Activated T-cell treated with anti-CD3 and anti-CD28 coated beads, Interleukin-2, amount 50 U/mL, for 72 hours (primary cell): ENCODE results near the gene MFSD11. TPM values are rescaled to one million over a fixed set of nuclear protein-coding genes. Genes with fewer than 3 reads are reported as not detected.
"Not testable (repeated sequence)": the region's sequence is repeated elsewhere in the genome, so short reads cannot be mapped to it uniquely, and the experiment has no call there.

ENCODE experiments used
- ATAC-seq, 2 donors: fragments of 150-1000 bp; cut with Tn5 transposase; replicated peaks in 1 of 2; 2 replicates each; pipeline ENCODE4 v1.10.0; 2021; ENCODE audit warnings: moderate library complexity in 2 of 2, mild to moderate bottlenecking in 1 of 2
- DNase-seq, 2 donors: peaks; one replicate each; pipeline ENCODE4 v3.0.0; 2021 to 2022; ENCODE audit warnings: mixed read lengths in 1 of 2
- H3K27ac Mint-ChIP-seq: one replicate; pipeline ENCODE4 v1.8.0; 2022; ENCODE audit warnings: mild to moderate bottlenecking, moderate library complexity, mixed read lengths
- H3K27me3 Mint-ChIP-seq: one replicate; pipeline ENCODE4 v1.8.0; 2022; ENCODE audit warnings: low read depth, mixed read lengths
- H3K36me3 Mint-ChIP-seq, 2 donors: one replicate each; pipeline ENCODE4 v1.8.0; 2022; ENCODE audit warnings: mixed read lengths in 2 of 2, mild to moderate bottlenecking in 1 of 2; ENCODE audit not compliant: insufficient read depth in 2 of 2
- H3K4me1 Mint-ChIP-seq: one replicate; pipeline ENCODE4 v1.8.0; 2022; ENCODE audit warnings: low read depth, mixed read lengths
- H3K4me3 Mint-ChIP-seq, 2 donors: one replicate each; pipeline ENCODE4 v1.8.0; 2022; ENCODE audit warnings: mild to moderate bottlenecking in 2 of 2, mixed read lengths in 2 of 2, moderate library complexity in 2 of 2
- H3K9me3 Mint-ChIP-seq, 2 donors: one replicate each; pipeline ENCODE4 v1.8.0; 2022; ENCODE audit warnings: mixed read lengths in 2 of 2
- total RNA-seq, 2 donors: library from RNA; stranded (reverse); gene quantifications; one replicate each; pipeline ENCODE4 v1.2.3, GENCODE V29; 2022

MFSD11 gene
- total RNA-seq, 2 donors from 2014 or later = 34.8 to 43.1 TPM

DNA sequence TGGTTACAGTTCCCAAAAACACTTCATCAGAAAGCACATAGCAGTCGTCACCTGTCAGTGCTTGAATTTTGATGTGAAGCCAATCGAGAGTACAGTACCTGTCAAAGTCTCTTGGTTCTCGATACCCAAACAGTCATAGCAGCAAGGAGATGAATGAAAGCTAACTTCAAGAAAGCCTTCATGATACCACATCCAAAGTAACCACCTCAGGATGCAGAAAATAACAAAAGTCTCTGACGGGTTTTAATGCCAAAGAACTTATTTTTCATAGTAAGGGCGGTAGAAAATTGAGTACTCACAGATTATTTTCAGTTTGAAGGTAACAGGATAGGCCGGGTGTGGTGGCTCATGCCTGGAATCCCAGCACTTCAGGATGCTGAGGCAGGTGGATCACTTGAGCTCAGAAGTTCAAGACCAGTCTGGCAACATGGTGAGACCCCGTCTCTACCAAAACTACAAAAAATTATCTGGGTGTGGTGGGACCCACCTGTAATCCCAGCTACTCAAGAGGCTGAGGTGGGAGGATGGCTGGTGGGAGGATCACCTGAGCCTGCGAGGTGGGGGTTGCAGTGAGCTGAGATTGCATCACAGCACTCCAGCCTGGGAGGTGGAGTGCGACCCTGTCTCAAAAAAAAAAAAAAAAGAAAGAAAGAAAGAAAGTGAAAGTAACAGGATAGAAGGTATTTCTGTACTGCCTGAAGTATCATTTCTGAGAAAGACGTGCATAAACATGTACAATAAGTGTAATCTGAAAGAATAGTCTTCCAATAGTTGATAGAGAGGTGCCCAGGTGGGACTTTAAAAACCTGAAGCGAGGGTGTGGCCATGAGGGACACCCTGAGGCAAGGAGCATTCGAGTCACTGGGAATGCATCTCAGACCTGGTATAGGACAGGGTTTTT is 15.4 kb downstream of the MFSD11 start:
- Mint-ChIP-seq H3K36me3 (peaks cover 2 to 13% of the 10 kb centered on the region in 2 donors), H3K27ac (peak overlapping the region; percentile 98), H3K4me1 (peaks cover 28% of the 10 kb centered on the region), H3K27me3 (no peaks in the 10 kb centered on the region), H3K4me3 (peak overlapping the region; percentile 94 to 96), H3K9me3 (no peaks in the 10 kb centered on the region)
- ATAC-seq = peak; percentile 91 to 95
- no peak for DNase-seq

DNA sequence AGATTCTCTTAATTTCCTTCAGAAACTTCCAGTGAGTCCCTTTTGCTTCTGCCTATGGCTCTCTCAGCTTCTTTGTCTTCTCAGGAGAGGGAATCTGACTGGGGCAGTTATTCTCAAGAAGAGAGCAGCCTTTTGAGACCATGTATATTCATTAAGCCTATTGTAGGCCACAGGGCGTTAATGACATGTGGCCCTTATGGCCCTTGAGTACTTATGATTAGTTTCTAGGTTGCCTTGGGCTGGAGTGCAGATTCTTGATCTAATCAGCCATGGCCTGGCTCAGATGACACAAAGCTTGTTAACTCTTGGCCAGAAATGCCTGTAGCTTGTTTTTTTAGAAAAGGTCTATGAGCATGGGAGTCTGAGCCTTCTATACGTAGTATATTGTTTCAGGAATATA is 17.4 kb downstream of the MFSD11 start:
- no peak for ATAC-seq
- peak overlapping the region in 1 of 2 donors; percentile 41 for H3K4me3 Mint-ChIP-seq
- H3K27me3 Mint-ChIP-seq = no peaks in the 10 kb centered on the region
- peaks cover 28% of the 10 kb centered on the region for H3K4me1 Mint-ChIP-seq
- peaks cover 2 to 15% of the 10 kb centered on the region in 2 donors for H3K36me3 Mint-ChIP-seq
- no peak for DNase-seq
- no peaks in the 10 kb centered on the region for H3K9me3 Mint-ChIP-seq
- H3K27ac Mint-ChIP-seq = no peak overlapping the region

DNA sequence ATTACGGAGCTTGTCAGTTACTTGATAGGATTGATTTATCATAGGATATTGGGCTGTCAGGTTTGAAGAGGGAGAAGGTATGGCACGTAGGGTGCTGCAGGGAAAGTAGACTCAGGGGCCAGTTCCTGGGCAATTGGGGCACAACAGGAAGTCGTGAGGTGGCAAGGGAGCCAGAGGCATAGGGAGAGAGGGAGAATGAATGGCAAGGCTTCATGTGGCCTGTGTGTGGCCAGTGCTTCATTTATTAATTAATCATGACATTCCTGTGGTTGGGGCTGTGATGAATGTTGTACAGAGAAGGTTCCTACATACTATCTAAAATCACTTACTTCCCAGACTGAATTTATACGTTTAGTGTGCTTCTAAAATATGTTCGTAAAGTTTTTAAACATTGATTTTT is 19.3 kb downstream of the MFSD11 start:
- DNase-seq = no peak
- H3K4me1 Mint-ChIP-seq = peaks cover 23% of the 10 kb centered on the region
- no peak overlapping the region for H3K27ac Mint-ChIP-seq
- H3K36me3 Mint-ChIP-seq = peaks cover 0 to 15% of the 10 kb centered on the region in 2 donors
- ATAC-seq = no peak
- H3K9me3 Mint-ChIP-seq = no peaks in the 10 kb centered on the region
- H3K4me3 Mint-ChIP-seq = no peak overlapping the region
- H3K27me3 Mint-ChIP-seq = no peaks in the 10 kb centered on the region

DNA sequence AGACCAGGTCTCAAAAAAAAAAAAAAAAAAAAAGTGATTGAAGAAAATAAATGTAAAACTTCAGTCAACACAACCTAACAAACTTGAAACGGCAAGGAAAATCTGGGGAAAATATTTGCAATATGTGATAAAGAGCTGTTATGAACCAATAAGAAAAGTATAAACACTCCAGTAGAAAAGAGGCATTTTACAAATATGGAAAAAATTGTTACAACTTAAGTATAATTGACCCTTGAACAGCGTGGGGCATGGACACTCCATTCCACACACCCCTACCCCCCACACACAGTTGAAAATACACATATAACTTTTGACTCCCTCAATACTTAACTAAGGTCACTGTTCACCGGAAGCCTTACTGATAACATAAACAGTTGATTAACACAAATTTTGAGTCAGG is 20.7 kb downstream of the MFSD11 start:
- H3K4me3 Mint-ChIP-seq = no peak overlapping the region
- H3K36me3 Mint-ChIP-seq = peaks cover 0 to 7% of the 10 kb centered on the region in 2 donors
- DNase-seq (no peak), ATAC-seq (no peak)
- H3K9me3 Mint-ChIP-seq = no peaks in the 10 kb centered on the region
- peaks cover 10% of the 10 kb centered on the region for H3K4me1 Mint-ChIP-seq
- no peaks in the 10 kb centered on the region for H3K27me3 Mint-ChIP-seq
- no peak overlapping the region for H3K27ac Mint-ChIP-seq

DNA sequence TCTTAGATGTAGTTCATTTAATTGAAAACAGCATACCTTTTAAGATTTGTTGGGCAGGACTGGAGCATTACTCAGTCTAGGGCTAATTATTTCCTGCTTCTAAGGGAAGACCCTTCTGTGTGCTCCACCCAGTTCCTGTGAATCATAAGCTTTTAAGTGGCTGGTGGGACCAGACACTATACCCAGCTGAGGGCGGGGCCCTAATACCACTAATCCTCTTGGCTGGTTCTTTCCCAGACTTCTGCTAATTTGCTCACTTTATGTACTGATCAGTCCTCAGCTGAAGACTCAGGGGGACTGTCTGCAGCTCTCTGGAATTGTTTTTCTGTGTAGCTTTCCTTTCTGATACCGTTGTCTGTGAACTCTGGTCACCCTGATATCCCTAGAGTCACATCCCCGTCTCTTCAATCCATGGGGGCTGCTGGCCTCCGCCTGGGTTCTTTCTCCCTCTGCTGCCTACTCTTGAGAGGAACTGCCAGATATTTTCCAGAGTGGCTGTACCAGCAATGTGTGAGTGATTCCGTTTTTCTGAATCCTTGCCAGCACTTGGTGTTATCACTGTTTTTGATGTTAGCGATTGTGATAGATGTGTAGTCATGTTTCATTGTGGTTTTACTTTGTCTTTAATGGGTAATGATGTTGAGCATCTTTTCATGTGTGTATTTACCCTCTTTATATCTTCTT is 35.1 kb downstream of the MFSD11 start:
- H3K9me3 Mint-ChIP-seq = peaks cover 0 to 2% of the 10 kb centered on the region in 2 donors
- DNase-seq (peak; percentile 27 to 40), ATAC-seq (peak; percentile 89 to 95)
- H3K4me1 Mint-ChIP-seq = peaks cover 17% of the 10 kb centered on the region
- peak overlapping the region; percentile 86 for H3K27ac Mint-ChIP-seq
- peak overlapping the region; percentile 68 to 83 for H3K4me3 Mint-ChIP-seq
- no peaks in the 10 kb centered on the region for H3K27me3 Mint-ChIP-seq
- peaks cover 13 to 20% of the 10 kb centered on the region in 2 donors for H3K36me3 Mint-ChIP-seq

DNA sequence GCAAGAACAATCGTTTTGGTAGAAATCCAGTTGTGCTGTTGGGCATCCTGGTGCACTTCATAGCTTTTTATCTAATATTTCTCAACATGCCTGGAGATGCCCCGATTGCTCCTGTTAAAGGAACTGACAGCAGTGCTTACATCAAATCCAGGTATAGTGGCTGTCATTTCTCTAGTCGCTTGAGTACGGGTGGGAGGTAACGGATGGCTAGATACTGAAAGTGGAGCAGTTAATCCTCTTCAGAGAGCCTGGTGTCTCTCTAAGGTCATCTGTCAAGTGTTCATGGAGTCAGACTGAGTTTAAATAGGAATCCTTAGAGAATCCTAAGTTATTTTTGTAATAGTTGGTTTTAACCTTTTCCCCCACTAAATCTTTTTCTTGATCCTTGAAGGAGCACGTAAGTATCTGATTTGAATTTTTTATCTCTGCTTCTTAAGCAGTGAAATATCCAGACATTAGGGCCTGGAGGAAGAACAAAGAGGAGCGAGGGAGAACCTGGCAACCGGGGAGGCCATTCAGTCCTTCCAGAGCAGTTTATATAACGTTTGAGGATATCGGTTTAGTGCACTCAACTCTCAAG is 37.2 kb downstream of the MFSD11 start:
- ATAC-seq (no peak), DNase-seq (no peak)
- H3K4me1 Mint-ChIP-seq = peaks cover 17% of the 10 kb centered on the region
- peaks cover 12 to 24% of the 10 kb centered on the region in 2 donors for H3K36me3 Mint-ChIP-seq
- H3K4me3 Mint-ChIP-seq = no peak overlapping the region
- H3K9me3 Mint-ChIP-seq = peaks cover 0 to 2% of the 10 kb centered on the region in 2 donors
- H3K27me3 Mint-ChIP-seq = no peaks in the 10 kb centered on the region
- peak overlapping the region; percentile 38 for H3K27ac Mint-ChIP-seq

DNA sequence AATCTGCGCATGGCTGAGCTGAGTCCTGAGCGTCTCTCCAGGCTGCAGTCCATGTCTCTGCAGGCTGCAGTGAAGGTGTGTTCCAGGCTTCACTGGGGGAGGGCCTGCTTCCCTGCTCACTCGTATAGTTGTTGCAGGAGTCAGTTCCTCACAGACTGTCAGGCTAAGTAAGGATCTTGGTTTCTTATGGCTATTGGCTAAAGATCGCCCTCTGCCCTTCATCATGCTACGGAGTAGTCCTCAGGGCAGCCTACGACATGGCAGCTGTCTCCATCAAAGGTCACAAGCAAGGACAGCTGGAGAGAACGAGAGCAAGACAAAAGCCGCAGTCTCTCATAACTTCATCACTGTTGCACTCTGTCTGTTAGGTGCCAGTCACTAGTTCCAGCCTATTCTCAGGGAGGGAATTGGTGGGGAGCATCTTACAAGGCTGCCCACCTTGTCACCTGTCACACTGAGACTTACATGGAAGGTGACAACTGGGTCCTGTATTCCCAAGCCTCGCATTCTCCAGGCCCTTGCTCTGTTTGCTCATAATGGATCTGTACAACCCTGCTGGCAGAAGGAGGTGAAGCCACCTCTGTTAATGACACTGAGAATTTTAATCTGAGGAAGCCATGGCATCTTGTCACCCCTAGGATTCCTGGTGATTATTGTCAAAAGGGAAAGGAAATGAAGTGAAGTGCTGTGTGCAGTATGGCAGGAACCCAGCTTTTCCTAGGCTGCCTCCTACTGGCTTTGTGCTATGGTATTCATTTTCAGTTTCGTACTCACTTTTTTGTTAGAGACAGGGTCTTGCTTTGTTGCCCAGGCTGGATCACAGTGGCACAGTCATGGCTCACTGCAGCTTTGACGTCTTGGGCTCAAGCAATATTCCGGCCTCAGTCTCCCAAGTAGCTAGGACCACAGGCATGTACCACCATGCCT is 43.4 kb downstream of the MFSD11 start:
- Mint-ChIP-seq H3K4me3 (no peak overlapping the region), H3K27me3 (no peaks in the 10 kb centered on the region), H3K9me3 (no peaks in the 10 kb centered on the region), H3K36me3 (peaks cover 5 to 9% of the 10 kb centered on the region in 2 donors), H3K27ac (no peak overlapping the region), H3K4me1 (no peaks in the 10 kb centered on the region)
- DNase-seq (no peak), ATAC-seq (no peak)

DNA sequence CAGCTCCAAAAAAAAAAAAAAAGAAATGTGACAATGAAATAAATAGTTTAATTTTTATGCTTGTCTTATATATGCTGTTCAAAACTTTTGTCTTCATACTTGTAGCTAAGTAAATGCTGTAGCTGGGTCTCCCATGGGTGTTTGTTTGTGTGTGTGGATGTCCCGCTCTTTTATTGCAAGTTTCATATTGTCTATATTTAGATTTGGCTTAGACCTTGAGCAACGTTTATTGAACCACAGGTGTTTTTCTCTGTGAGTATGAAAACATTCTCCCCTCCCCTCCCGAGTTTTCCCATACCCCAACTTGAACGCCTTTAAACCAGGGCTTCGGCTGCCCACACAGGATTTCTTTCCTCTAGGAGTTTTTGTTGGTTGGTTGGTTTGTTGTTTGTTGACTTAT is 45.2 kb downstream of the MFSD11 start:
- H3K36me3 Mint-ChIP-seq = peaks cover 3 to 8% of the 10 kb centered on the region in 2 donors

DNA sequence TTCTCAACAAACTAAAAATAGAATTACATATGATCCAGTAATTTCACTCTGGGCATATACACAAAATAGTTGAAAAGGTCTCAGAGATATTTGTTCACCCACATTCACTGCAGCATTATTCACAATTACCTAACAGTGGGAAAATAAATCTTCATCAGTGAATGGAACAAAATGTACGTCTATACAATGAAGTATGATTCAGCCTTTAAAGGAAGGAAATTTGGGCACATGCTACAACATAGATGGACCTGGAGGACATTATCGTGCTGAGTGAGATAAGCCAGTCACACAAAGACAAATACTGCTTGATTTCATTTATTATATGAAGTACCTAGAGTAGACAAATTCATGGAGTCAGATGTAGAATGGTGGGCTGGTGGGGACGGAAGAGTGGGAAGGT is 47.0 kb downstream of the MFSD11 start:
- ATAC-seq (no peak), DNase-seq (no peak)
- Mint-ChIP-seq H3K27ac (no peak overlapping the region), H3K4me3 (no peak overlapping the region), H3K4me1 (no peaks in the 10 kb centered on the region), H3K27me3 (no peaks in the 10 kb centered on the region), H3K9me3 (no peaks in the 10 kb centered on the region), H3K36me3 (peaks cover 2 to 5% of the 10 kb centered on the region in 2 donors)

More for the DNA sequence above, 45.2 kb downstream of the MFSD11 start:
- Mint-ChIP-seq H3K4me3 (no peak overlapping the region), H3K27me3 (no peaks in the 10 kb centered on the region), H3K9me3 (no peaks in the 10 kb centered on the region), H3K27ac (no peak overlapping the region), H3K4me1 (no peaks in the 10 kb centered on the region)
- DNase-seq (no peak), ATAC-seq (no peak)

DNA sequence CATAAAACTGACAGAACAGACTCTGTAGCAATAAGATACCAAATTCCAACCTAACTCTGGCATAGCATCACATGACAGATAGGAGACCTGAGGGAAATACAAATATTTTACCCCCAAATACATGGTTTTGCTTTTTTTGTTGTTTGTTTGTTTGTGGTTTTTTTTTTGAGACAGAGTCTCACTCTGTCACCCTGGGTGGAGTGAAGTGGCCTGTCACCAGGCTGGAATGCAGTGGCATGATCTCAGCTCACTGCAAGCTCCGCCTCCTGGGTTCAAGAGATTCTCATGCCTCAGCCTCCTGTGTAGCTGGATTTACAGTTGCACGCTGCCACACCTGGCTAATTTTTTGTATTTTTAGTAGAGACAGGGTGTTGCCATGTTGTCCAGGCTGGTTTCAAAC is 49.9 kb downstream of the MFSD11 start:
- H3K27me3 Mint-ChIP-seq, H3K9me3 Mint-ChIP-seq, DNase-seq, ATAC-seq, H3K4me3 Mint-ChIP-seq, H3K27ac Mint-ChIP-seq, H3K36me3 Mint-ChIP-seq: not testable (repeated sequence)
- H3K4me1 Mint-ChIP-seq = peaks cover 12% of the 10 kb centered on the region

DNA sequence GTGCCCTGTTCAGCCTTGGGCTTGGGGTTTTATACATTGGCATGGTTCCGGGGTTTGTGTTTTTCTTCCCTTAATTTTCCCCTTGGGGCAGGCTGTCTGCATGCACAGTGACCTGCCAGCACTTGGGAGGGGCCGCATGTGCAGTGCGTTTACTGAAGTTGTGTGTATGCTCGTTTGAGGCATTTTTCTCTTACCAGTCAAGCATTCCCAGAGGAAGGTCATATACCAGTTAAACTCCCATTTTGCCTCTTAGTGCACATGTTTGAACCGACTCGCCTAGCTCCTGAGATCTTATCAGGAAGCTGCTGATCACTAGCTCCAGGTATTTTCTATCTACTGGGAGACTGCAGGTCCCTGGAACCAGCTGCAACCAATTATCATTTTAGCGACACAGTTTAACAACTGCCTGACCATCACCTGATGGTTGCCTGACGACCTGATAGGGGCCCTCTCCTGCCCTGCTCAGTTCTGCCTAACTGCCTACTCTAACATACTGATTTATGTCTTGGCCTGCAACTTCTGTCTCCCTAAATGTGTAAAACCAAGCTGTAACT is 51.4 kb downstream of the MFSD11 start:
- Mint-ChIP-seq H3K36me3 (peaks cover 0 to 1% of the 10 kb centered on the region in 2 donors), H3K27ac (no peak overlapping the region), H3K27me3 (no peaks in the 10 kb centered on the region), H3K4me1 (peaks cover 12% of the 10 kb centered on the region), H3K9me3 (peaks cover 0 to 3% of the 10 kb centered on the region in 2 donors), H3K4me3 (no peak overlapping the region)
- DNase-seq (no peak), ATAC-seq (no peak)
